Midbrain (tissue), 1 donor: ENCODE results near the gene SSTR5.

Experiments used
- DNase-seq: peaks from one replicate; lab custom pipeline; 2025; lab: John Stamatoyannopoulos, UW

SSTR5 gene

GRCh38 chr16:1123525-1124230, 51.1 kb downstream of the SSTR5 start:
- DNase-seq, result no peak

DNA sequence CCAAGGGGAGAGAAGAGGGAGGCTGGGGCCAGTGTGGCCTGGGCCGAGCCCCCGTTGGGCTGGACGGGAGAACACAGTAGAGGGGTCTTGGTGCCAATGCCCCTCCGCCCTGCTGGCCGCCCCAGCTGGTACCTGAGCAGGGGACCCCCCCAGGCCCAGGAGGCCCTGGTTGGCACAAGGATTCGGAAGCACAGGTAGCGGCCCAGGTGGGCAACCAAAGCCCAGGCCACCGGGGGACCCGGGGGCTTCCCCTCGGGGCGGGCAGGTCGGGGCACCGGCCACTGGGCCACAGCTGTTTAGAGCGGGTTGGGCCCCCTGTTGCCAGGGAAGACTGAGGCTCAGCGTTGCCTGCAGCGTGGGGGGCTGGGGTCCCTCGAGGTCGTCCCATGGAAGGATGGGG, 51.7 kb downstream of the SSTR5 start:
- DNase-seq, result no peak

GRCh38 chr16:1124795-1125194, 52.2 kb downstream of the SSTR5 start:
- no peak for DNase-seq

DNA sequence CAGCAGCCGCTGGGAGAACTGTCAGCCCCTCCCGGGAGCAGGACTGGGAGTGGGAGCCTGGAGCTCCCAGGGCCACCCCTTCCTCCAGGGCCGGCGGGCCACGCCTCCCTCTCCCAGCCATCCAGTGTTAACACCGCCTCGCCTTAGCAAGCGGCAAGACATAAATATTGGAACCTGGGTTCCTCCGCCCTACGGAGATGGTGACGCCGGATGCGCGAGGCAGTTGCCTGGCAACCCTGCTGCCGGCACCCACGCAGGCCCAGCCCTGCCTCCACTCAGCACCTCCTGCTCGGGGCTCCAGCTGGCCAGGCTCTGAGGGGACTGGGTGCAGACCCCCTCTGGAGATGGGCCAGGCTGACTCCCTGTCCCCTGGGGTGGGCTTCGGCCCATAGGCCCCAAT, 52.9 kb downstream of the SSTR5 start:
- no peak for DNase-seq

DNA sequence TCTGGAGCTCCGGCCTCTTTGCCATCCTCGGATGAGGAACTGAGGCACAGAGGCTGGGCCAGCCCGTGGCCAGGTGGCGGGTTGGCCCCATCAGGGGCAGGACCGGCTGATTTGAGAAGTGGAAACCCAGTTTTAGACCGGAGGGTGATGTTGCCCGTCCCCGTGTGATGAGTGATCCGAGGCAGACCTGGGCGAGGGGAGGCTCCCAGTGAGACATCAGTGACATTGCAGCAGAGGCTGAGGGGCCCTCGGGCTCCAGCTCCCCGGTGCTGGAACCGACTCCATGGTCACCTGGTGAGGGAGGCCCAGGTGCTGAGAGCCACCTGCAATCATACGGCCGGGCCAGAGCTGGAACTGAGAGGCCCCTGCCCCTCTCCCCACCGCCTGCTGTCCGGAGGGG, 53.5 kb downstream of the SSTR5 start:
- no peak for DNase-seq

DNA sequence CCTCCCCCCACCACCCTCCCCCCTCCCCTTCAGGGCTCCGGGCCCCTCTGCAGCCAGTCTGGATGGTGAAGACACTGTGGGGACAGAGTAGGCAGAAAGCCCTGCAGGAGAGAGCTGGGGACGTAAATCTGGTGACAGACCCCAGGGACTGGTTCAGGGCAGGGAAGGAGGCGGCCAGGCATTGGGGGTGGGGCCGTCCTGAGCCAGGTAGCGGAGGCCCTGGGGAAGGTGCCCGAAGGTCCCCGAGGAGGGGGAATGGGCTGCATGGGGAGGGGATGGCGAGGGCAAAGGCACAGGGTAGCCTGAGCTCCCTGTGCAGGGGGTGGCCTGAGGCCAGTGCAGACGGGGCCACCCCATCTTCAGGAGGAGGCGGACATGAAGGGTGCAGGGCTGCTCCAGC, 54.0 kb downstream of the SSTR5 start:
- DNase-seq, result no peak

- no peak for DNase-seq
Observed at GRCh38 chr16:1127101-1127500, 54.6 kb downstream of the SSTR5 start.

DNA sequence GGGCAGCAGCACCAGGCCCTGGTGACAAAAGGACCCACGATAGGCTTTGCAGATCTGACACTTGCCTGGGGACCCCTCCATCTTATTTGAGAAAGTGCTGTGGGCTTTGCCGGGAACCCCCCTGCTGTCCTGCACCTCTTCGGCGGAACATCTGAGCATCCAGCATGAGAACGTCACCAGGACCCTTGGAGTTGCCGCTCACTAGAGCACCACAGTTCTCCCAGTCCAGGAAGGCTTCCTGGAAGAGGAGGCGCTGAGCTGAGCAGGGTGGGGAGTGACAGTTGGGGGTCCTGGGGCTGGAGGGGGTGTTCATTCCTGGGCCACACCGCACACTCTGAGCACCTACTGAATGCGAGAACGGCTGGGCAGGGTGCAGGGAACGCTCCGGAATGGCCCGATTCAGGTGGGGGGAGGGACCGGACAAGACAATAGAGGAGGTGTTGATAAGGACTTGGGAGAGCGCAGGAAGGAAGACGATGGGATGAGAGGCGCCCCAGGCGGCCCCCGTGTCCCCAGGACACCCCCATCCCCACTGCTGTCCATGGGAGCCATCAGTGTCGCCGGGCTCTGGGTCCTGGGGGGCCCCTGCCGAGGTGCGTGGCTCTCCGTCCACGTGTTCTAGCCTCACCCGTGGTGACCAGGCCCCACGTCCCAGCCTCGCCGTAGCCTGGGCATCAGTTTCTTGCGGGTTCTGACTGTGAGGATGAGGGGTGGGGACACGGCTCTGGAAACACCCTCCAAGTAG, 55.6 kb downstream of the SSTR5 start:
- no peak for DNase-seq

DNA sequence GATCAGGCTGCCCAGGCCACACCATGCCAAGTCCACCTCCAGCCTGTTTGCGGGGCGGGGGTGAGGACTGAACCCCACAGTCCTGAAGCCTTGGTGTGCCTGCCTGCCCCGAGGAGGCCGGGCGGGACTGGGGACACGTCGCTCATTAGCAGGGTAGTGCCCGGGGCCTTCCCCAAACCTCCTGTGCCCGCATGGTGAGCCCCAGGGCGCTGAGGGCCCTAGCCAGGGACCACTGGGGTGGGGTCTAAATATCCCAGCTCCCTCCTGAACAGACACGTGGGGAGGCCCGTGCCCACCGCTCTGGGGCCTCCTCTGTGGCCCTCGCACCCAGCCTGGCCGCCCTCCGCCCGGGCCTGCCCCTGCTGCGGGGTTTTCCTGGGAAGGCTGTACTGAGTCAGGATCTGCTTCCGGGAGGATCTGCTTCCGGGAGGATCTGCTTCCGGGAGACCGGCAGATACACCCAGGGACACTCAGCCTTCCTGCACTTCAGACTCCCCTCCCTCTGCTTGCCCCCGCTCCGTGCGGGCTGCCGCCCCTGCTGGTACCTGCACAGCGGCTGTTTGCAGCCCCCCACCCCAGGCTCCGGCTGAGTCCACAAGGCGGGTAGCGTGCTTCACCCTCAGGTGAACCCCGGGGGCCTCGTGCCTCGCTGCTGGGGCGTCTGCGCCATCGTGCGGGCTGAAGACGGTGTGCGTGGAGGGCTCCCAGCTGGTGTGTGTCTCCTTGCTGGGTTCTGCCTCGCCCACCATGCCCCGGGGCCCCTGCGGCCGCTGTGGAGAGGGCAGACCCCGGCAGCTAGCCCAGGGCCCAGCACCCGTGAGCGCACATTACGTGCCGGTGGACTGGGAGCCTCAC, 56.8 kb downstream of the SSTR5 start:
- no peak for DNase-seq

- DNase-seq, result no peak
Observed at GRCh38 chr16:1130382-1130781, 57.8 kb downstream of the SSTR5 start.
